T-helper 2 cell treated with Interferon-gamma antibody and Interleukin-4, amounts not matched to agents 5 μg/mL and 100 μg/mL, for 36 hours (primary cell): ENCODE results near the gene PLA2G2C.

Experiments used
- DNase-seq: peaks from one replicate; pipeline ENCODE4 v3.0.0; 2021; ENCODE audit warnings: low spot score
- H3K27ac Mint-ChIP-seq: one replicate; pipeline ENCODE4 v1.8.0; 2021; ENCODE audit warnings: mild to moderate bottlenecking, mixed read lengths
- H3K27me3 Mint-ChIP-seq: one replicate; pipeline ENCODE4 v1.8.0; 2021; ENCODE audit warnings: low read depth, mixed read lengths
- H3K36me3 Mint-ChIP-seq: one replicate; pipeline ENCODE4 v1.8.0; 2021; ENCODE audit warnings: low read depth, mixed read lengths
- H3K4me1 Mint-ChIP-seq: one replicate; pipeline ENCODE4 v1.8.0; 2021; ENCODE audit warnings: low read depth, mixed read lengths
- H3K4me3 Mint-ChIP-seq: one replicate; pipeline ENCODE4 v1.8.0; 2022; ENCODE audit warnings: mild to moderate bottlenecking, moderate library complexity, mixed read lengths
- H3K9me3 Mint-ChIP-seq: one replicate; pipeline ENCODE4 v1.8.0; 2021; ENCODE audit warnings: mixed read lengths

Gene PLA2G2C

GRCh38 chr1:20168564-20169491 lies 17.5 kb downstream of the PLA2G2C start:
- Mint-ChIP-seq H3K27me3 (no peaks in the 10 kb centered on the region), H3K4me1 (peaks cover 4% of the 10 kb centered on the region)
- no peak for DNase-seq

DNA sequence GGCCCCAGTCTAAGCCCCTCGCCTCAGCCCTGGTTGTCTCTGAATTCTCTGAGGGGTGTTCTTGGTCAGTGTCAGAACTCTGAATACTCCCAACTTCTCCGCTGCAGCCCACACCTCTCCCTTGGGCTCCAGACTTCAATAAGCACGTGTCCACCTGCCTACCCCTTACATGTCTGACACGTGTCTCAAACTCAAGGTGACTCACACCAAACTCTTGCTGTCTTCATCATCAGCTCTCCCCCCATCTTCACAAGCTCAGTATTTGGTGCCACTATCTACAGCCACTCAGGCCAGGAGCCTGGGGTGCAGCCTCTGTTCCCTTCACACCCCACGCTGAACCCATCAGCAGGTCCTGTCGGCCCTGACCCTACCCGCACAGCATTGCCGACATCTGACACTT lies 19.2 kb downstream of the PLA2G2C start:
- Mint-ChIP-seq H3K4me1 (peaks cover 4% of the 10 kb centered on the region), H3K27me3 (no peaks in the 10 kb centered on the region), H3K4me3 (no peak overlapping the region), H3K27ac (no peak overlapping the region), H3K36me3 (peaks cover 2% of the 10 kb centered on the region), H3K9me3 (peaks cover 6% of the 10 kb centered on the region)
- DNase-seq: no peak

More at GRCh38 chr1:20168564-20169491, 17.5 kb downstream of the PLA2G2C start:
- no peaks in the 10 kb centered on the region for H3K9me3 Mint-ChIP-seq
- H3K4me3 Mint-ChIP-seq: no peak overlapping the region
- H3K27ac Mint-ChIP-seq: no peak overlapping the region
- no peaks in the 10 kb centered on the region for H3K36me3 Mint-ChIP-seq

- Mint-ChIP-seq H3K9me3 (peaks cover 13% of the 10 kb centered on the region), H3K4me1 (no peaks in the 10 kb centered on the region), H3K4me3 (no peak overlapping the region), H3K27ac (no peak overlapping the region), H3K27me3 (no peaks in the 10 kb centered on the region), H3K36me3 (peaks cover 2% of the 10 kb centered on the region)
- DNase-seq: no peak
Observed at GRCh38 chr1:20166051-20166450, 20.3 kb downstream of the PLA2G2C start.

DNA sequence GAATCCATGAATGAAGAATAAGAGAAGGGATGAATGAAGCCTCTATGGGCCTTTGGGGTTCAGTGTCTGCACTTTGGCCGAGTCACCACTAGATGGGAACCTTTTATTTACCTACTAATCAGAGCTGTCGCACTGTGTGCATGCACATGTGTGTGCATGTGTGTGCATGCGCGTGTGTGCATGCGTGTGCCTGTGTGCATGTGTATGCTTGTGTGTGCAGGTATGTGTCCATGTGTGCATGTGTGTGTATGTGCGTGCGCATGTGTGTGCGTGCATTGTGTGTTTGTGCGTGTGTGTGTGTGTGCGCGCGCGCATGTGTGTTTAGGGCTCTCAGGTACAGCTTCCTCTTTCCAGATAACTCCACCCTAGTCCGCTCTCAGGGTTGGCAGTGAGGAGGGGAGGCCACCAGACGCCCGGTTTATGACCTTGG lies 20.8 kb downstream of the PLA2G2C start:
- peaks cover 17% of the 10 kb centered on the region for H3K9me3 Mint-ChIP-seq
- H3K27me3 Mint-ChIP-seq: no peaks in the 10 kb centered on the region
- H3K4me1 Mint-ChIP-seq: no peaks in the 10 kb centered on the region
- DNase-seq: no peak
- H3K36me3 Mint-ChIP-seq: peaks cover 2% of the 10 kb centered on the region
- H3K4me3 Mint-ChIP-seq: no peak overlapping the region
- H3K27ac Mint-ChIP-seq: no peak overlapping the region

GRCh38 chr1:20164694-20165202 lies 21.6 kb downstream of the PLA2G2C start:
- Mint-ChIP-seq H3K9me3 (peaks cover 17% of the 10 kb centered on the region), H3K4me3 (no peak overlapping the region), H3K36me3 (peaks cover 2% of the 10 kb centered on the region), H3K4me1 (no peaks in the 10 kb centered on the region), H3K27ac (no peak overlapping the region), H3K27me3 (no peaks in the 10 kb centered on the region)
- DNase-seq: no peak

DNA sequence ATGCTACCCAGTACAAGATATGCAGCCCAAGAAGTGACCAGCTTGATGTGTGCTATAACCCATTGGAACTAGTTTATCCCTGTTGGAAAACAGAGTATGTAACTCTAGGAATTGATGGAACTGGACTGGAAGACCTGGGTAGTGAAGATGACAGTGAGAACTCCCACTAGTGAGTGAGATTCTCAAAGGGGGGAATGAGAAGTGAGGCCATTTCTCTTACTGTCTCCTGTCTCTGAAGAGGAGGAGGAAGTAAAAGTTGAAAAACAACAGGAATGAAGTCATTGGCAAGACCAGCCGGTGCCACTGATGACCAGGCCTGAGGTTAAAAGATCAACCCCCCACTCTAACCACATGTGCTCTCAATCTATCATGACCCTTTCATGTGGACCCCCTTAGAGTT lies 26.3 kb downstream of the PLA2G2C start:
- Mint-ChIP-seq H3K27me3 (no peaks in the 10 kb centered on the region), H3K4me1 (no peaks in the 10 kb centered on the region), H3K9me3 (peaks cover 33% of the 10 kb centered on the region), H3K36me3 (peaks cover 2% of the 10 kb centered on the region), H3K27ac (no peak overlapping the region), H3K4me3 (no peak overlapping the region)
- DNase-seq: no peak

- DNase-seq: no peak
- H3K36me3 Mint-ChIP-seq: peaks cover 2% of the 10 kb centered on the region
- H3K4me3 Mint-ChIP-seq: no peak overlapping the region
- peaks cover 10% of the 10 kb centered on the region for H3K4me1 Mint-ChIP-seq
- no peak overlapping the region for H3K27ac Mint-ChIP-seq
- peaks cover 33% of the 10 kb centered on the region for H3K9me3 Mint-ChIP-seq
- H3K27me3 Mint-ChIP-seq: no peaks in the 10 kb centered on the region
Observed at GRCh38 chr1:20158358-20159070, 27.8 kb downstream of the PLA2G2C start.

DNA sequence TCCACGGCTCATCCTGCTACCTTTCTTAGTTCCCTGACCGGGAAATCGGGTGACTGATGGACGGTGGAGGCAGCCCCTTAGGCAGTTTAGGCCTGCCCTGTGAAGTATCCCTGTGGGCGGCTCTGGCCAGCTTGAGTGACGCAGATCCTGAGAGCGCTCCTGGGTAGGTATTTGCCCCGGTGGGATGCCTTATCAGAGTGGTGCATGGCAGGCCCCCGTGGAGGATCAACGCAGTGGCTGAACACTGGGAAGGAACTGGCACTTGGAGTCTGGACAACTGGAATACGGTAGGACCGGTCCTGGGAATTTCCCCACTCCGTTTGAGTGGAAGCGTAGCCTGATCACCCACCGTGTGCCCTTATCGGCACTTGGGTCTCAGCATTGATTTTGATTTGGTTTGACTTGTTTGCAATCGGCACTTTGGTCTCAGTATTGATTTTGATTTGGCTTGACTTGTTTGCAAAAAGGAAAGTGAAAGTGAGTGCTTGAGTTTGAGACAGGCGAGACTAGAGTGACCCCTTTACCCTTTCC lies 32.0 kb downstream of the PLA2G2C start:
- Mint-ChIP-seq H3K4me1 (peaks cover 13% of the 10 kb centered on the region), H3K9me3 (peaks cover 13% of the 10 kb centered on the region), H3K27me3 (peaks cover 3% of the 10 kb centered on the region), H3K36me3 (no peaks in the 10 kb centered on the region), H3K27ac (no peak overlapping the region), H3K4me3 (peak overlapping the region; percentile 25)
- no peak for DNase-seq

DNA sequence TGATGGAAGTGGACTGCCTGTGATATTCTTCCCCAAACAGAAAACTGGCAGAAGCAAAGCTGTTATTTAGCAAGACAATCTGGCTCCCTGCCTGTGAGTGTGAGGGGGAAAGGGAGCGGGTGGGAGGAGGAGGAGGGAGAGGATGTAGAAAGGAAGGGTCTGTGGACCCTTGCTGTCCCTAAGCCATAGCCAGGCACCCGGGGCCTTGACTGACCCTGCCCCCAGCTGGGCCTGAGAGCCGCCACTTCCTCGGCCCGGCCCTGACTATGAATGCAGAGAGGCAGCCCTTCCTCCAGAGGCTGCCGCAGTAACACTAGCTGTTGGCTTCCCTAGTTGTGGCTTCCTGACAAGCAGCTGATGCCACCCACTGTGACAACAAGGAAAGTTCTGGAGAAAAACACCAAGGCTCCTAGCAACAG lies 33.3 kb downstream of the PLA2G2C start:
- H3K27me3 Mint-ChIP-seq: peaks cover 3% of the 10 kb centered on the region
- no peak for DNase-seq
- no peak overlapping the region for H3K27ac Mint-ChIP-seq
- peaks cover 5% of the 10 kb centered on the region for H3K9me3 Mint-ChIP-seq
- H3K36me3 Mint-ChIP-seq: no peaks in the 10 kb centered on the region
- peaks cover 13% of the 10 kb centered on the region for H3K4me1 Mint-ChIP-seq
- no peak overlapping the region for H3K4me3 Mint-ChIP-seq

GRCh38 chr1:20152599-20152930 lies 33.8 kb downstream of the PLA2G2C start:
- peaks cover 3% of the 10 kb centered on the region for H3K27me3 Mint-ChIP-seq
- DNase-seq: no peak
- H3K4me3 Mint-ChIP-seq: peak overlapping the region; percentile 72
- no peak overlapping the region for H3K27ac Mint-ChIP-seq
- no peaks in the 10 kb centered on the region for H3K36me3 Mint-ChIP-seq
- peaks cover 2% of the 10 kb centered on the region for H3K9me3 Mint-ChIP-seq
- peaks cover 13% of the 10 kb centered on the region for H3K4me1 Mint-ChIP-seq

DNA sequence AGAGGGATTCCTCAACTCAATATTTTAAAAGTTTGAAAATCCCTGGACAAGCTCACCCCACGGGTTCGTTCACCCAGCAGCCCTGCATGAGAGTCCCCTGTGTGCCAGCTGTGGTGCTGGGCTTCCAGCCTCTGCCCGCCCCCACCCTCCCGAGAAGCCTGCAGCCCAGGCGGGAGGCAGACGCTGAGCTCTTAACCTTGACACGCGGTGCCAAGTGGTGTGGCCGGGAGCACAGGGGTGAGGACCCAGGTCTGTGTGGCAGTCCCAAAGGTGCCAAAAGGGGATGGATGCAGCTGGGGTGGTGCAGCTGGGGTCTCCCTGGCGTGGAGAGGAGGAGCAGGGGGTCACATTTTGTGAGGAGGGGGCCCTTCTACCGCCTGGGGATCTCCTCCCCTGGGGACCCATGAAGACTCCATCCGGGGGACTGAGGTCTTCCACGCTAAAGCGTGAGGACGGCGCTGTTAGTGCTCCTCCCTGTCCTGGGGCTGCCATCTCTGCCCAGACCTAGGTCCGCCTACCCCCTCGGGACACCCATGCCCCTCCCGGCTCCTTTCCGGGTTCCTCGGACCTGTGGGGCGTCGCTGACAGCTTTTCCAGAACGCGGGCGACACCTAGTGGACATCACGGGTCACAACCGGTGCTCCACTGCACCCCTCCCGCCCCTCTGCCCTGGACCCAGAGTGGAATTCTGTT lies 34.3 kb downstream of the PLA2G2C start:
- no peaks in the 10 kb centered on the region for H3K36me3 Mint-ChIP-seq

DNA sequence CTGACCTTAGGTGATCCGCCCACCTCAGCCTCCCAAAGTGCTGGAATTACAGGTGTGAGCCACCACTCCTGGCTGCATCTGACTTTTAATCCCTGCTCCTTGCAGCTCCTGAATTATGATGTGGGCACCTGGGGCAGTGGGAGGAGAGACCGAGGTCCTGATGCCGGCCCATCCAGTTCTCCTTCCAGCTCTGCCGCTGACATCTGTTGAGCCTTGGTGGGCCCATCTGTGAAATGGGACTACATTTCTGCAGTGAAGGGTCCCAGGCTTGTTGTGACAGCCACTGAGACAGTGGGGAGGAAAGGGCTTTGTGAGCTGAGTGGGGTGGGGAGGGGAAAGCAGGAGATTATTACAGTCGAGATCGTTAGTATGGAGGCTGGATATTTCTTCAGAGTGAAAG lies 35.3 kb downstream of the PLA2G2C start:
- Mint-ChIP-seq H3K4me3 (no peak overlapping the region), H3K36me3 (no peaks in the 10 kb centered on the region), H3K9me3 (no peaks in the 10 kb centered on the region), H3K4me1 (peaks cover 13% of the 10 kb centered on the region), H3K27me3 (peaks cover 3% of the 10 kb centered on the region), H3K27ac (no peak overlapping the region)
- no peak for DNase-seq

More for the DNA sequence above, 34.3 kb downstream of the PLA2G2C start:
- Mint-ChIP-seq H3K4me1 (peaks cover 13% of the 10 kb centered on the region), H3K9me3 (no peaks in the 10 kb centered on the region), H3K4me3 (peak overlapping the region; percentile 72), H3K27ac (peak overlapping the region; percentile 47), H3K27me3 (peaks cover 3% of the 10 kb centered on the region)
- peak; percentile 66 for DNase-seq

DNA sequence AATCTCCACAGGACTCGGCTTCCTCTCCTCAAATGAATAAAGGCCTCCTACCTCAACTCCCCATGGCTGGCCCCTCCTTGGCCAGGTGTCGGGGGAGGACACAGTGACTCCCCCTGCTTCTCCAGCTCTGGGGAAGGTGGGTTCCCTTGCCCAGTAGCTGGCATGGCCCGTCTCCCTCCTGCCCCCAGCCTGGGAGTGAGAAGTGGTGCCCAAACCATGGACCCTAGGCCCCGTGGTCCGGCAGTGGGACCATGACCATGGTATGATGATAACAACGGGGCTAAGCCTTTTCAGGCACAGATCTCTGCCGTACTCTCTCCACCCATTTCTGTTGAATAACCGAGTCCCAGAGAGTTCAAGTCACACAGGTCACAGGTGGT lies 36.0 kb downstream of the PLA2G2C start:
- H3K4me3 Mint-ChIP-seq: no peak overlapping the region
- H3K27me3 Mint-ChIP-seq: peaks cover 3% of the 10 kb centered on the region
- H3K36me3 Mint-ChIP-seq: no peaks in the 10 kb centered on the region
- no peak for DNase-seq
- no peak overlapping the region for H3K27ac Mint-ChIP-seq
- H3K4me1 Mint-ChIP-seq: peaks cover 13% of the 10 kb centered on the region
- no peaks in the 10 kb centered on the region for H3K9me3 Mint-ChIP-seq
